MG63 (cell line): ENCODE results near the gene LRRC71. TPM values are rescaled to one million over a fixed set of nuclear protein-coding genes. Genes with fewer than 3 reads are reported as not detected.
A peak's percentile ranks its signal among the peaks of the same experiment; 100 is the strongest.

ENCODE experiments used
- DNase-seq: peaks from one replicate; pipeline ENCODE4 v3.0.0-alpha.2; 2020
- H3K27me3 ChIP-seq: fragments of 250-450 bp; sonication (Bioruptor Pico); 2 replicates; pipeline ENCODE4 v1.5.1; 2020; ENCODE audit warnings: mild to moderate bottlenecking, moderate library complexity
- H3K36me3 ChIP-seq: fragments of 250-450 bp; sonication (Bioruptor Pico); 2 replicates; pipeline ENCODE4 v1.5.1; 2020; ENCODE audit warnings: mild to moderate bottlenecking, moderate library complexity
- H3K4me3 ChIP-seq: fragments of 250-450 bp; sonication (Bioruptor Pico); 2 replicates; pipeline ENCODE4 v1.5.1; 2020; ENCODE audit warnings: mild to moderate bottlenecking, moderate library complexity
- H3K9me3 ChIP-seq: fragments of 250-450 bp; sonication (Bioruptor Pico); 2 replicates; pipeline ENCODE4 v1.5.1; 2020; ENCODE audit warnings: mild to moderate bottlenecking, moderate library complexity
- total RNA-seq: library from RNA; depleted of rRNA; stranded (reverse); fragments of >200 nt; shearing (Covaris generic); gene quantifications from 2 replicates; pipeline ENCODE4 v1.2.3, GENCODE V29; 2014; ENCODE audit warnings: low replicate concordance

The LRRC71 gene
- total RNA-seq, 1 experiment from 2014 or later: not detected

GRCh38 chr1:156886583-156887281, 33.7 kb upstream of the LRRC71 start:
- Histone ChIP-seq H3K27me3 (no peaks in the 10 kb centered on the region), H3K9me3 (no peaks in the 10 kb centered on the region), H3K36me3 (no peaks in the 10 kb centered on the region), H3K4me3 (no peak overlapping the region)
- no peak for DNase-seq

DNA sequence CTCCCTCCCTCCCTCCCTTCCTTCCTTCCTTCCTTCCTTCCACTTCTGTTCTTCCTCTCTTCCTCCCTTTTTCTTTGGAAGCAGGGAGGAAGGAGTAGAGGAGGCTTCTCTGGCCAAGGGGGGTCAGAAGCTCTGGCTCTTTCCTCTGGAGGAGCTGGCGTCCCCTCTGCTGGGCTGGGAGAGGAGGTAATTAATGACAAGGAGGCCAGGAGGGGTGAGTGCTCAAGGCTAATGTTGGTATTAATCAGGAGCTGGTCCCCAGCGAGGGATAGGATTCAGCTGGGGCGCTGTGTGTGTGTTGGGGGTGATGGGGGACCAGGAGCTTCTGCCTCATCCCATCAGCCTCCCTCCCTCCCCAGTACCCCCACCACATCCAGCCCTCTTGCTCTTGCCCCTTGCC, 33.1 kb upstream of the LRRC71 start:
- Histone ChIP-seq H3K9me3 (no peaks in the 10 kb centered on the region), H3K36me3 (no peaks in the 10 kb centered on the region), H3K4me3 (no peak overlapping the region), H3K27me3 (no peaks in the 10 kb centered on the region)
- no peak for DNase-seq

GRCh38 chr1:156887734-156888133, 32.7 kb upstream of the LRRC71 start:
- Histone ChIP-seq H3K27me3 (no peaks in the 10 kb centered on the region), H3K9me3 (no peaks in the 10 kb centered on the region), H3K4me3 (no peak overlapping the region), H3K36me3 (no peaks in the 10 kb centered on the region)
- no peak for DNase-seq

GRCh38 chr1:156889802-156890580, 30.4 kb upstream of the LRRC71 start:
- H3K27me3 ChIP-seq: no peaks in the 10 kb centered on the region
- DNase-seq: peak; percentile 69
- H3K9me3 ChIP-seq: no peaks in the 10 kb centered on the region
- no peaks in the 10 kb centered on the region for H3K36me3 ChIP-seq
- no peak overlapping the region for H3K4me3 ChIP-seq

GRCh38 chr1:156892190-156893047, 28.0 kb upstream of the LRRC71 start:
- no peaks in the 10 kb centered on the region for H3K36me3 ChIP-seq
- no peaks in the 10 kb centered on the region for H3K9me3 ChIP-seq
- DNase-seq: peak; percentile 92
- H3K4me3 ChIP-seq: no peak overlapping the region; the same call in 1 of the 2 replicates
- H3K27me3 ChIP-seq: no peaks in the 10 kb centered on the region

DNA sequence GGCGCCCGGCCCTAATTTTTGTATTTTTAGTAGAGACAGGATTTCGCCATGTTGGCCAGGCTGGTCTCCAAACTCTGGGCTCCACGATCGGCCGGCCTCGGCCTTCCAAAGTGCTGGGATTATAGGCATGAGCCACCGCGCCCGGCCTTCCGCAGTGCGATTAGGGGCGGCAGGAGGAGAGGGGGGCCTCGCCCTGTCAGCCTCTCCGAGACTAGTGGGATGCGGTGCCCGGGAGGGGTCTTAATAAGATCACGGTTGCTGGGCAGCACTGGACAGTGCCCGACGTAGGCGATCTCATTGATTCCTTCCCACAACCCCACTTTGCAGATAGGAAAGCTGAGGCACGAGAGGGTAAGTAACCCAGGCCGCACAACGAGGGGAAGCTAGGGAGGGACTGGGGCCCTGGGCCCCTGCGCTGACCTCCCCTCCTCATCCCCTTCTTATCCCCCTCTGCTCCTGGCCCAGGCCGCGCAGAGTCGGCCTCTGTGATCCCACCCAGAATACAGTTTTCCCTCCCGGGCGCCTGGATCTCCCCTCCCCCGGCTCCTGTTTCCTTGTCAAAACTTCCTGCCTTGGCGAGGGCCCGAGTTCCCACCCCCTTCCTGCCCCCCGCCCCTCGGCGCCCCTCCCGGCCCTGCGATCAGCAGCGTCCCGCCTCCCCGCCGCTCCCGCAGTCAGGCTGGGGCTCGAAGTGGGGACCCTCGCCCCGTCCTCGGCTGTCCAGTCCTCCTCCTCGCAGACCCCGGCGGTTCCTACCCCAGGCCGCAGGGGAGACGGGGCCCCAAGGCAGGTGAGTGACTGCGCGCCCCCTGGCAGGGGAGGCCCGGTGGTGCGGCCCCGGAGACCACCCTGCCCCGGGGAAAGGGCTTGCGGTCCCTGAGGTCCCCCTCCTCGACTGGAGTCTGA, 27.1 kb upstream of the LRRC71 start, which contains the start of gene PEAR1:
TSS of gene PEAR1 (plus strand) at position 671 of the 906 bp plus-strand sequence. CDS start 10,209 bp downstream, outside the sequence.
- H3K4me3 ChIP-seq: no peak within 1 kb of the TSS
- no peak for DNase-seq
- H3K27me3 ChIP-seq: no peaks in the 10 kb centered on the region
- H3K9me3 ChIP-seq: no peaks in the 10 kb centered on the region
- no peaks in the 10 kb centered on the region for H3K36me3 ChIP-seq

- DNase-seq: no peak
- Histone ChIP-seq H3K36me3 (no peaks in the 10 kb centered on the region), H3K9me3 (no peaks in the 10 kb centered on the region), H3K27me3 (no peaks in the 10 kb centered on the region), H3K4me3 (no peak overlapping the region)
These were observed 26.4 kb upstream of the LRRC71 start for GRCh38 chr1:156894001-156894400.

GRCh38 chr1:156894711-156895454, 25.5 kb upstream of the LRRC71 start:
- Histone ChIP-seq H3K27me3 (no peaks in the 10 kb centered on the region), H3K4me3 (no peak overlapping the region), H3K9me3 (no peaks in the 10 kb centered on the region), H3K36me3 (no peaks in the 10 kb centered on the region)
- DNase-seq: no peak

GRCh38 chr1:156895455-156895812, 25.0 kb upstream of the LRRC71 start:
- H3K27me3 ChIP-seq: no peaks in the 10 kb centered on the region

DNA sequence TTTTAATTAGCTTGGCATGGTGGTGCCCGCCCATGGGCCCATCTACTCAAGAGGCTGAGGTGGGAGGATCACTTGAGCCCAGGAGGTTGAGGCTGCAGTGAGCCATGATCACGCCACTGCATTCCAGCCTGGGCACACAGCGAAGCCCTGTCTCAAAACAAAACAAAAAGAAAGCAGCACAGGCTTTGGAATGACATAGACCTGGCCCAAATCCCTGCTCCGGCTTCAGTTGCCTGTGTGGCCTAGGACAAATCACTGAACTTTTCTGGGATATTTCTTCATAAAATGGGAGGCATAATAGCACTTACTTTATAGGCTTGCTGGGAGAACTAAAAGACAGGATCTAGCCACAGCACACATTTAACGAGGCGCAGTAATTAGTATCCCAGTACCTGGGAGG, 24.5 kb upstream of the LRRC71 start:
- H3K9me3 ChIP-seq: no peaks in the 10 kb centered on the region
- H3K36me3 ChIP-seq: no peaks in the 10 kb centered on the region
- DNase-seq: no peak
- H3K27me3 ChIP-seq: no peaks in the 10 kb centered on the region
- H3K4me3 ChIP-seq: no peak overlapping the region

More at GRCh38 chr1:156895455-156895812, 25.0 kb upstream of the LRRC71 start:
- no peak overlapping the region for H3K4me3 ChIP-seq
- no peaks in the 10 kb centered on the region for H3K9me3 ChIP-seq
- no peak for DNase-seq
- H3K36me3 ChIP-seq: no peaks in the 10 kb centered on the region

DNA sequence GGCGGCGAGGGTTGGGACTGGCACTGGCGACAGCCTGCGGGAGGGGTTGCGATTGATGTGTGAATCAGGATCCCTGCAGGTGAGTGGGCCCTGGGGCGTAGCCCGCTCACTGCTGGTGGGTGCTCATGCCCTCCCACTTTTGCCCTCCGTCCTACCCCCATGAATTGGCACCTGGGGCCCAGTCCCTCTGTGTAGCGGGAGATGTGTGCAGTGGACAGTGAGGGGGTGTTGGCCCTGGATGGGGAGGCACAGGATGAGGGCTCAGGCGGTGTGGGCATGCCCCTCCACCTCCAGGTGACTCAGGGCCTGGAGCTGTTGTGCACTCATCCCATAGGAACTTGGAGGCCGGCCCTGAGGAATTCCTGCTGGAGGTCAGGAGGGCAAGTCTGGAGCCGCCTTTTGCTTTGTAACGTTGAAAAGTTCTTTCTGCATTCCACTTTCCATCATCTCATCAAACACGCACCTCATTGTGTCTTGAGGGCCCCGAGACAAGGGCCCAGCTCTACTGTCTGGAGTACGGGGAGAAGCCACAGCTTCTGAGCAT, 23.9 kb upstream of the LRRC71 start:
- Histone ChIP-seq H3K4me3 (no peak overlapping the region), H3K27me3 (no peaks in the 10 kb centered on the region), H3K36me3 (no peaks in the 10 kb centered on the region), H3K9me3 (no peaks in the 10 kb centered on the region)
- DNase-seq: peak; percentile 98

DNA sequence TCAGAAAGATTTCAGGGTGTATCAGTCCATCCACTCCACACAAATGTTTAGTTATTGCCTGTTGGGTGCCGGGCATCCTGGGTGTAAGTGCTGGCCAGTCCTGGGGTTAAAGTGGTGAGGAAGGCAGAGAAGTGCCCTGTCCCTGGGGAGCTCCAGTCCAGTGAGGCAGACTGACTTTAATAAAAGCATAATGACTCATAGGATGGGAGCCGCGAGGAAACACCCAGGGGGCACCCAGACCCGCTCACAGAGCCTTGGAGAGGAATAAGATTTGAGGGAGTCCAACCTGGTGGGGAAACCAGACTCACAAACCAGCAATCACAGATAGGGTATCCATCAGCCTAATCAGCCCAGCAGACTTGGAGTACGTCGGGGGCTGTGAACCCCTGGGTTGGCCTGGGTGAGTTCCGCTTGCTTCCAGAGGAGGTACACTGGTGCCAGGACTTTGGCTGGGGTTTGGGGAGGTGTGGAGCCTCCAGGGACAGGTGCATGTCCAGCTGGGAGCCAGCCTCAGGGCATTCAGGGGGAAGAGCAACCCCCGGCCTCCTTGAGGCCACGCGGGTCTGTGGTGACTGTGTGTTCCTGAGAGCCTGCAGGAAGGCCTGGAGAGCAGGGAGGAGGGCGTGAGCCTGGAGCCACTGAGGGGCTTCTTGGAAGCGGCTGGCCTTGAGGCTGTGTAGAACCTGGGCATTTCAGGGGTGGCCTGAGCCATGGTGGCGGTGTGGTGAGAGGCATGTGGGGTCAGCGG, 23.2 kb upstream of the LRRC71 start:
- peak; percentile 84 for DNase-seq
- no peaks in the 10 kb centered on the region for H3K36me3 ChIP-seq
- no peaks in the 10 kb centered on the region for H3K27me3 ChIP-seq
- no peaks in the 10 kb centered on the region for H3K9me3 ChIP-seq
- no peak overlapping the region for H3K4me3 ChIP-seq

GRCh38 chr1:156898161-156898566, 22.3 kb upstream of the LRRC71 start:
- Histone ChIP-seq H3K4me3 (no peak overlapping the region), H3K27me3 (no peaks in the 10 kb centered on the region), H3K9me3 (no peaks in the 10 kb centered on the region), H3K36me3 (no peaks in the 10 kb centered on the region)
- no peak for DNase-seq

DNA sequence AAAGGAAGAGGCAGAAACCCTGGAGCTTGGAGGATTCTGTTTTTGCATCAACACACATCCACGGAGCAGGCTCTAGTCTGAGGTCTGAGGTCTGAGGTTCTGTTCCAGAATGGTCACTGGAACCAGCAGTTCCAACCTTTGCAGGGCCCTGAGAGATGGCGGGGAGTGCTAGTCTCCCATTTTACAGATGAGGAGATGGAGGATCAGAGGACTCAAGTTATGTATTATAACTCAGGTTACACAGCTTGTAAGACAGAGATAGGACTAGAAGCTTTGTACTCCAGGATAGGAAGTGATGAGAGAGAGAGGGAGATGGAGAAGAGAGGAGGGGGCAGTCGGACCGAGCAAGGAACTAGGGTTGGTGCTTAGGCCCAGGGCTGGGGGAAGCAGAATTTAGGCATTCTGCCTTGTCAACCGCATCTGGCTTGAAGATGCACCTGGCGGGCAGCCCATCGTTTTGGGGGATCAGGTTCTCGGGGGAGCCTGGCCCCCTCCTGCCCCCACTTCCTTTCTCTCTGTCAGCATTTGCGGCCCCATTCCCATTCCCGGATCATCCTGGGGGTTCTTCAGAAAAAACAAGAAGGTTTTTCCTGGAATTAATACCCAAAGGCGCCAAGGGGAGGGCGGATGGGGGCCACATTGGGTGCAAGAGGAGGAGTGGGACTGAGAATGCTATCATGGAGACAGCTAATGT, 21.3 kb upstream of the LRRC71 start:
- DNase-seq: no peak
- no peaks in the 10 kb centered on the region for H3K9me3 ChIP-seq
- H3K4me3 ChIP-seq: no peak overlapping the region
- H3K27me3 ChIP-seq: no peaks in the 10 kb centered on the region
- no peaks in the 10 kb centered on the region for H3K36me3 ChIP-seq
